HuH-7.5 (cell line): Measurements from ENCODE around the gene PHF11.

ENCODE experiments used
- DNase-seq: peaks from one replicate; pipeline ENCODE4 v3.0.0; 2011; ENCODE audit warnings: low spot score

PHF11 gene

DNA sequence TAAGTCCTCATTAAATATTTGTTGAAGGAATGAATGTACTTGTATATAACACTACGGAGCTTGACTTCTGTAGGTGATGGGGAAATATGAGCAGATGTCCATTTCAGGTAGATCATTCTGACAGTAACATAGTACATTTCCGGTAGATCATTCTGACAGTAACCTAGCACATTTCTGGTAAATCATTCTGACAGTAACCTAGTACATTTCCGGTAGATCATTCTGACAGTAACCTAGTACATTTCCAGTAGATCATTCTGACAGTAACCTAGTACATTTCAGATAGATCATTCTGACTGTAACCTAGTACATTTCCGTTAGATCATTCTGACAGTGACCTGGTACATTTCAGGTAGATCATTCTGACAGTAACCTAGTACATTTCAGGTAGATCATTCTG lies 2.5 kb downstream of the PHF11 start:
- no peak for DNase-seq

DNA sequence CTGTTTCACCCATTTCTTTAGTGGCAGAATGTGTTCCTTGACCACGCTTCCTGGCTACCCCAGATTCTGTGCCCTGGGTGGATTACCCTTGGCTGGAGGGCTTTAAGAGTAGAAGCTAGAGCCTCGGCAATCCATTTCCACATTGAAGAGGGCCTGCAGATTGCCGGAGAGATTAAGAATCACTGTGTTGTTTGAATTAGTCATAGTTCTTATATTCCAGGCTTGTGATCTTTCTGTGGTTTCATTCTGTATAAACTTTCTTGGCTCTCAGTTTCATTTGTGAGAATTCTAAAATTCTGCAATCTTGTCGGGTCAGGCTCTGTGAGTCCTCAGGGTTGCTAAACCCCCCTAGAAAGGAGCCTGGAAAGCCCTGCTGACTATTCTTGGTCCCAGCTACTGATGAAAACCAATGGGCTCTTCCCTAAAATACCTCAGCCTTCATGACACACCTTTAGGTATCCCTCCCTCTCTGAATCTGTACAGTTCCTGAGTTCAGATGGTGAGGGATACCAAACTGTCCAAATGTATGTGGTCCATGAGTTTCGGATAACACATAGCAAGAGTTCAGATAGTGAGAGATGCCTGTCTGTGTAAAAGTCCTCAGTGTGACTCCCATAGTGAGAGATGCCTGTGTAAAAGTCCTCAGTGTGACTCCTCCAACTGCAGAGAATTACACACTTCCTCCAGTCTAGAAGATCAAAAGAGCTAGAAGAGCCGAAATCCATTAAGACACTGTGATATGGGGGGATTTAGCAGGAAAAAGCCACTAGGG lies 4.3 kb downstream of the PHF11 start:
- no peak for DNase-seq

DNA sequence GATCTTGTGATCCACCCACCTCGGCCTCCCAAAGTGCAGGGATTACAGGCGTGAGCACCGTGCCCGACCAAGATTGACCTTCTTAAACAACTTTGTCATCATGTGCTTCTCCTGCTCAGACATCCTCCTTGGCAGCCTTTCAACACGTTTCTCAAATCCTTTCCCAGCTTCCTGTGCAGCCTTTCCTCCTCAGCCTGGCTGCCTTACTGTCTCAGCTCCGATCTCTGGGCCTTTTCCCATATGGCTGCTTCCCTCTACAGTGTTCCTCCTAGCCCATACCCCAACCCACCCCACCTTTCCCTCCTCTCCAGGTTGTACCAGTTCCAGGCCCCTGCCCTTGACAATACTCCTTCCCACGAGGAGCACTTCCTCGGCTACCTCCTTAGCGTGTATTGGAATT lies 7.2 kb downstream of the PHF11 start:
- no peak for DNase-seq

DNA sequence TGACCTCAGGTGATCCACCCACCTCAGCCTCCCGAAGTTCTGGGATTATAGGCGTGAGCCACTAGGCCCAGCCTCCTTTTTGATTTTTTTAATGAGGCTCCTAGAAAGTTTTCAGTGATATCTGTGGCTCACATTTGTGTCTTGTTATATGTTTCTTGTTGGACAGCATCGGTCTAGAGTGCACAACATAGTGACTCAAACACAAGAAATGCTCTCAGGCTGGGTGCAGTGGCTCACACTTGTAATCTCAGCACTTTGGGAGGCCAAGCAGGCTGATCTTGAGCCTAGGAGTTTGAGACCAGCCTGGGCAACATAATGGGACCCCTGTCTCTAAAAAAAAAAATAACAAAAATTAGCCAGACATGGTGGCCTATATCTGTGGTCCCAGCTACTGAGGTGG lies 8.2 kb downstream of the PHF11 start:
- DNase-seq: no peak

DNA sequence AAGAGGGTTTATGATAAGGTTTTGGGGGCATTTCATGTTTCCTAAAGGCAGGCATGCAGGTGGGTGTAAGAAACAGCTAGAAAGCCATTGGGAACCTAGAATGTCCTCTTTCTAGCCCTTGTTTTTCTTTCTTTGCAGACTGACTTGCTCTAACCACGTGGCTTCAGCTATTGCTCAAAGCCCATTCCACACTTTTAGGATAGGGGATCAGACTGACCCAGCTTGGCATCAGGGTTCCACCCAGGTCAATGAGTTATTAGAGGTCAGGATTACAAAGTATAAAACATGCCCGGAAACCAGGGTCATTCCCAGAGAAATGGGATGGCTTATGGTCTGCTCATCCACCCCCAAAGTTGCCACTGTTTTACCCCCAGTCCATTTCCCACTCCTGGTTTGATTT lies 16.8 kb downstream of the PHF11 start:
- no peak for DNase-seq

DNA sequence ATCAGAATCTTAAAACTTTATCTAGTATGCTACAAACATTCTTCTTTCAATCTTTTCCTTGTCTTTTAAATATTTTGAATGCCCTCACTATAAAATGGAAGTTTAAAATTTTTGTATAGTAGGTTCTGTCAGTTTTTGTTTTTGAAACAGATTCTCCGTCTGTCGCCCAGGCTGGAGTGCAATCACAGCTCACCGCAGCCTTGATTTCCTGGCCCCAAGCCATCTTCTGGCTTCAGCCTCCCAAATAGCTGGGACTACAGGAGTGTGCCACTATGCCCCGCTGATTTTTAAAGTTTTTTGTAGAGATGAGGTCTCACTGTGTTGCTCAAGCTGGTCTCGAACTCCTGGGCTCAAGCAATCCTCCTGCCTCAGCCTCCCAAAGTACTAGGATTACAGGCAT lies 20.7 kb downstream of the PHF11 start:
- DNase-seq: no peak

DNA sequence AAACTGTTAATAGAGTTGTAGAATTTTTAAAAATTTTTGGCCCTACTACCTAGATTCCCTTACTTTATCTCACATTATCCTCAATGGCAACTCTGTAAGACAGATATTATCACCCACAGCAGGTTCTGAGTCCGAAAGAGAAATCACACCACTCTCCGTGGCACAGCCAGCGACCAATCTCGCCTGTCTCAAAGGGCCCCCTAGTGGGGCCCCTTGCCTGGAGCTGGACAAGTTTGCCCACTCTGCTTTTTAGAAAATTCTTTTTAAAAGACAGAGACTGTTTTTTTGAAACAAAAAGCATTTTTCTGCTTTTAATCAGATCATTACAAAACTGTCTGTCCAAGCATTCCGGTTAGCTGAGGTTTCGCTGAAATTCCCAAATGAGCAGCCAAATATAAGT lies 21.7 kb downstream of the PHF11 start:
- no peak for DNase-seq

DNA sequence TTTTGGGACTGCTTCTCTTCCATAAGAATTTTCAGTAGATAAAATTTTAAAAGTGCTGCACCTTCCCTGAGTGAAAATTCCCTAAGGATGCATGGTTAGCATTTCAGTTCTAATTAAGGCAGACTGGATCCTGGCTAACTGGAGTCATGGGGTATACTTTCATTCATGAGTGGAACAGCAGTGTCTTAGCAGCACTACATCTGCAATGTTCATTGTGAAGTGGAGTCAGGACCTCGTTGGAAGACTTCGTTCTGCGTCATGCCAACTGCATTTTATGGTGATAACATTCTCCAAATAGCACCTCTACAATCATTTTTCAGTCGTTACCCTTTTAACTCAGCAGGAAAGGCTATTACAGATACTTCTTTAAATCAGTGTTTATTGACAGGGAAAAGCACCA lies 25.5 kb downstream of the PHF11 start:
- no peak for DNase-seq

DNA sequence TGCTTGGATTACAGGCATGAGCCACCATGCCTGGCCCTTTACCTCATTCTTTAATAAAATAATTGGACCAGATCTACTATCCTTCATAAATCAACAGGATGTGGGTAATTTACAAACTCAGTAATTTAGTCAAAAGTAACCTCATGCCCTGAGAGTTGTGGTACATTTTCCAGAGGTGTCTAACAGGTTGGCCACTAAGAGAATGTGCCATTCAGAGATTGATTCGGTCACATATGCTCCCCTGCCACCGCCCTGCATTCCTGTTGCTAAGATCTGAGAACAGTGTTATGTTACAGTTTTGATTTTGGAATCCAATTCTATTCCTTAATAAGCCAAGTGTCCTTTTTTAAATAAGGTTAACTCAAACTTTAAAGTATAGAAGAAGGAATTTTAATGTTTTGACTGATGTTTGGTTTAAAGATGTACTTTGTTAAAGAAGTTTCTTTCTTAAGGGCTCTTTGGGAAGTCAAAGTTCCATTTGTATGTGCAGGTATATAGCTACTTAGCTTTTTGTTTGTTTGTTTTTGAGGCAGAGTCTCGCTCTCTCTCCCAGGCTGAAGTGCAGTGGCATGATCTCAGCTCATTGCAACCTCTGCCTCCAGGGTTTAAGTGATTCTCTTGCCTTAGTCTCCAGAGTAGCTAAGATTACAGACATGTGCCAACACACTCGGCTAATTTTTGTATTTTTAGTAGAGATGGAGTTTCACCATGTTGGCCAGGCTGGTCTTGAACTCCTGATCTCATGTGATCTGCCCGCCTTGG lies 29.2 kb downstream of the PHF11 start:
- DNase-seq: no peak

DNA sequence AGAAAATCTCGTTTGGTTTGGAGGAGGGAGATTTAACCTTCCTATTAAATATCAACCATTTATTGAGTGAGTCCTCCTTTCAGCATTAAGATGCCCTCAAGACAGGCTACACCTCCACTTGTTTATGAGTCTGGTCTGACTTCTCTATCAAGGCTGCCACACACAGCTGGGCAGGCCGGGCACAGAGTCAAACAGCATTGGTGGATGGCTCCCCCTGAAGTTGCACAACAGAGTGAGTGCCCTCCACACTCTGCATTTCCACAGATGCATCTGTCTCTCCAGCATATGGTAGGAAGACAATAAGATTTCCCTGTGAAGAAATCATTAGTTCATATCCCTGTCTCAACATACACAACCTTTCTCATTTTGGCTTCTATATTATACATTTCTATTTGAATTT lies 31.4 kb downstream of the PHF11 start:
- no peak for DNase-seq

DNA sequence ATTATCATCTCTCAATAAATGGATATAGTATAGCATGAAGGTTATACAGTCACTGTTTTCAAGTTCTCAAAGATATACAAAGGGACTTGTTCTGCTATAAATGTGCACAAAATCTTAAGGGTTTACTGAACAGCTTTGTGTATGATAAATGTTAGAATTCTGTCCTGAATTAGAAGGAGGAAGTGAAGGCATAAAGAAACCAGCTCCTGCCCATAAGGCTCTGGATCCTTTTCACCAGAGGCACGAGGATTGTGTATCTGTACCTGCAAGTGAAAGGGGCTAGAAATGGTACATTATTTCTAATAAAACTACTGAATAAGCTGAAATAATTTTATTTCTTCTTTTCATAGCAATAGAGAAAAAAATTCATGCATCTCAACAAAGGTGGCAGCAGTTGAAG lies 32.4 kb downstream of the PHF11 start:
- DNase-seq: no peak

DNA sequence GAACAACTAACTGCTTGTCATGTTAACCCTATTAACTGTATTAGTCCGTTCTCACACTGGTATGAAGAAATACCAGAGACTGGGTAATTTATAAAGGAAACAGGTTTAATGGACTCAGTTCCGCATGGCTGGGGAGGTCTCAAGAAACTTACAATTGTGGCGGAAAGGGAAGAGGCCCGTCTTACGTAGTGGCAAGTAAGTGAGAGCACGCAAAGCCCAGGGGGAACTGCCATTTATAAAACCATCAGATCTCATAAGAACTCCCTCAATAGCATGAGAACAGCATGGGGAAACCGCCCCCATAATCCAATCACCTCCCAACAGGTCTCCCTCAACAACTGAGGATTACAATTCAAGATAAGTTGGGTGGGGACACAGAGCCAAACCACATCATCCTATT lies 34.7 kb downstream of the PHF11 start:
- DNase-seq: no peak

DNA sequence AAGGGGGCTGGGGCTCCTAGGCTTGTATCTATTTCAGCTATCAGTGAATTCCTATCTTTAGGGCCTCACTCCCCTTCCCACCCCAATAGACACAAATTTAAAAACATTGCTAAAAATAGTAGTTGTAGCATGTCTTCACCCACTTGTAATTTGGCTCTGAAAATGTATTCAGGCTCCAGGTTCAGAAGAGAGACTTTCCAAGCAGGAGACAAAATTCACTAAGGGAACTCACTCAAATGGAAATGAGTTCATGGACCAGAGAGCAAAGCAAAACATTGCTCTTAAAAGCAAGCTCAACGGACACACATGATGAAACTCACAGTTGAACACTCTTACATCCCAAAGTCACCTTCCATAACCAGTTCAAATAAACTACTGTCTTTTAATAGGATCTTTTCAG lies 36.8 kb downstream of the PHF11 start:
- no peak for DNase-seq

DNA sequence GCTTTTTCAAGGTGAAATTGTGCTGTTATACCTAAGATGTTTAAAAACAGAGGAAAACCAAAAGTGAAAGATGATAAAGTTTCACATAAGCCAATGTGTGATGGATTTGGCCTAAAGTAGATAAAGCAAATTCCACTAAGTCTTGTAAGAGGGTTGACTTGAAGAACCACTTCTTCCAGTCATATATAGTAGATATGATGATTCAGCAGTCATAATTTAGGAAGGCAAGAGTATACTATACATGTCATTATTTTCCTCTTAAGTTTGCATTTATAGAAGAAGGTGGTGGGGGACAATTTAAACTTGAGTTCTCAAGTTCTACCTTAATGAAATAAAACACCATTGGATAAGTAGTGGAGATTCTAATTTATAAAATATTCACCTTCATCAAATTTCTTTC lies 37.3 kb downstream of the PHF11 start:
- no peak for DNase-seq

DNA sequence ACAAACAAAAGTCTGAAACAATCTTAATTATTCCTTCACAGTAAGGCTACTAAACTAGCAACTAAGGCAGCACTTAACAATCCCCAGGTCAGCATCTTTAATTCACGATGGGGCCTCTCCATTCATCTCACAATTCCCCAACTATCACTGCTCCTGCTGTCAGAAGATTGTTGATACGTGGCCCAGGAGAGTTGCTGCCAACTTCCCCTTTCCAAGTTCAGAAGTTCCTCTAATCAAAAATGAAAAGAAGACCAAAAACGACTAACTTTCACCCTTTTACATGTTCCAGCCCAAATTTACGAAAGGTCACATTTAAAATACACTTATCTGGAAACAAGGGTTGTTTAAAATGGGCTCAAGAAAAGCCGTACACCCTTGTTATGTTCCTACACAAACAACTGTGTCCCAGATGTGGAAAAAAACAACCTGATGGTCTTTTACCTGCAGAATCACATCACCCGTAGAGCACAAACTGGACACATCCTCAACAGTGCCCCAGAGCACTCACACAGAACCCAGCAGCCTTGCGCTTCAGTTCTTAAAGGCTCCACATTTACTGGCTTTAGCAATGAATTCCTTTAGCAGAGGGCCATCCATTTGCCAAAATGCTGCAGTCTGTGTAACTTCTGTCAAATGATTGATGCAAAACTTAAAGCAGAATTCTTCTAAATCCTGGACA lies 38.0 kb downstream of the PHF11 start:
- no peak for DNase-seq

DNA sequence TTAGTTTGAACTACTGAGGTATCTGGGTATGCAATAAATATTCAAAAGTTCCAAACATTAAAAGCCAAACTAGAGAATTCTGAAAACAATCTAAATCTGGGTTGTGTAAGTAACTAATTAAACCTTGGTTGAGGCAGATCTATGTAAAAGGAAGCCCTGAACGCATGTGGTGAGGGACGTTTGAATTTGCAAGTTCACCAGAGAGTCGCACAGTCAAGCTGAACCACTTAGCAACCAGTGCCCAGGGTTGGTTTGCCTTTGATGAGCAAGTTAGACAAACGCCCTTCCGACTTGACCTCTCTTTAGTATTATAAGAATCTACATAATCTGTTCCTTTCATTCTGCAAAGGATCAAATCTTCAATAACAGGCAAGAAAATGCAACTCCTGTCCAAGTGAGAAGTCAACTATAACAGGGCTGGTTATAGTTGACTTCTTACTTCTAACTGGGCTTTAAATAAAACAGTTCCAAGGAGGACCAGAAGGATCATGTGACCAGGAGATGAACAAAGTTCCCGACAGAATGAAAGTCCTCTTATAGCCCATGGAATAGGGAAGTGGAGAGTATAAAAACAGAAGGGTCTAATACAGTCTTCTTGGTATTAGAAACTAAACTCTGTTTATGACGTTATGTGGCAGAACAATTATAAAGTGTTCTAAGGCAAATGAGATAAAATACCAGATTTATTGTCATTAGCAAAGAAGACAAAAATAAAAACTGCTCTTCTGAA lies 40.6 kb downstream of the PHF11 start:
- no peak for DNase-seq

DNA sequence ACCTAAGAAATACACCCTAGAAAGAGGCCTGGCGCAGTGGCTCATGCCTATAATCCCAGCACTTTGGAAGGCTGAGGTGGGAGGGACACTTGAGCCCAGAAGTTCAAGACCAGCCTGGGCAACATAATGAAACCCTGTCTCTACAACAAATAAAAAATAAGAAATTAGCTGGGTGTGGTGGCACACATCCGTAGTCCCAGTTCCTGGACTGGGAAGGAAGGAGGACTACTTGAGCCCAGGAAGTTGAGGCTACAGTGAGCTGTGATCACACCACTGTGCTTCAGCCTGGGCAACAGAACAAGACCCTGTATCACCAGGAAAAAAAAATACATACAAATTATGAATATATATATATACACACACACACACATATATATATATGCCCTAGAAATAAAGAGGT lies 42.7 kb downstream of the PHF11 start:
- no peak for DNase-seq

DNA sequence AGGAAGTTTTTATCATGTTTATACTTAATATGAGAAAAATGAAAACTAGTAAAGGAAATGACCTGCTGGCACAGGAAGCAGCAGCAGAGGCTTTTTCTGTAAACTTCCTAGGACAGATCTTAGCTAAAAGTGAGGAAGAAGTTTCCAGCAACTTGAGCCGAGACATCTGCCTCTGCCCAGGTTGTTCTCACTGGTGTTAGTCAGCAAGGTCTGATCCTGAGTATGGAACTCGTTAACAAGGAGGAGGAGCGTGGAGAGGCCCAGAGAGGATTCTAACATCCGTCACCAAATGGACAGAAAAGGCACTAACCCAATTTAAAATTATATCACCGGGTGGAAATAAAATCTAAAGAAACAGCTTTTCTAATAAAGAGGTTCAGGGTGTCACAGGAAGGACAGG lies 43.6 kb downstream of the PHF11 start:
- DNase-seq: no peak

DNA sequence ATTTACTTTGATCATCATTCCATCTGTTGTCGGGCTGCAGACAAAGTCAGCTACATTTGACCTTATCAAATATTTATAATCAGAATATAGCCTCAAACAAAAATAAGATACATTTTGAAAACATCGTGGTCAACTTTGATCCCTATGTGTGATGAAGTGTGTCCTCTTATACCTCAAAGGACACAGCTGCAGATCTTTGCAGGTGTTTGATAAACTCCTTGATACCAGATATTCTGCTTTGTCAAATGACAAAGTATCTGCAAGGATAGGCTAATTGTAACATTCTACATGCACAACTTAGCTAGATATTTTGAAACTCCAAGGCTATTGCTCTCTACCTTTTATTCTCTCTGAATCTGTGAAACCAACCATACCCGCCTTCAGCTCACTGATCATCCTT lies 44.0 kb downstream of the PHF11 start:
- no peak for DNase-seq

DNA sequence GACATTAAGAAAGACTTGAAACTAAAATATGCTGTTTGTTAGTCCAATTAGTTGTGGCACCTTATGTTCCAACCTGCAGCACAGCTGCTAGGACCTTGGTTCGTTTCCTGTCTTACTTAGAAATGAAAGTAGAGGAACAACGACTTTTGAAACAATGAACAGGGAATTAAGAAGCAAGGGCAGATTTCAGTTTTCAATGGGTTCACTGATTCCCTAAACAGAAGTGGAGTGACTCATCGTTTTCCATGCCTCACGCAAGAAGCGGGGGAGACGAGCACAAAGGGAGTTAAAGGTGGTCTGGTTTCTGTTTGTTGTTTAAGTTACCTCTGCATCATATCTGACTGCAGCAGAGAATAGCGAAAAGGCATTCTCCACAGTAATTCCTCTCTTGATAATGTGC lies 44.8 kb downstream of the PHF11 start:
- no peak for DNase-seq

DNA sequence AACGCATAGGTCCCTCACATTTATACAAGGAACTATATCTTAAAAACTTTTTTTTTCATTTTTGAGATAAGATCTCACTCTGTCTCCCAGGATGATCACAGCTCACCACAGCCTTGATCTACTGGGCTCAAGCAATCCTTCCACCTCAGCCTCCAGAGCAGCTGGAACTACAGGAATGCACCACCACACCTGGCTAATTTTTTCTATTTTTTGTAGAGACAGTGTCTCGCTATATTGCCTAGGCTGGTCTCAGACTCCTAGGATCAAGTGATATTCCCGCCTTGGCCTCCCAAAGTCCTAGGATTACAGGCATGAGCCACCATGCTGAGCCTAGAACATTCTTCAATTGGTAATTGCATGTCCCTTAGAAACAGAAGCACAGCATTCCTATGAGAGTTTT lies 47.9 kb downstream of the PHF11 start:
- DNase-seq: no peak

DNA sequence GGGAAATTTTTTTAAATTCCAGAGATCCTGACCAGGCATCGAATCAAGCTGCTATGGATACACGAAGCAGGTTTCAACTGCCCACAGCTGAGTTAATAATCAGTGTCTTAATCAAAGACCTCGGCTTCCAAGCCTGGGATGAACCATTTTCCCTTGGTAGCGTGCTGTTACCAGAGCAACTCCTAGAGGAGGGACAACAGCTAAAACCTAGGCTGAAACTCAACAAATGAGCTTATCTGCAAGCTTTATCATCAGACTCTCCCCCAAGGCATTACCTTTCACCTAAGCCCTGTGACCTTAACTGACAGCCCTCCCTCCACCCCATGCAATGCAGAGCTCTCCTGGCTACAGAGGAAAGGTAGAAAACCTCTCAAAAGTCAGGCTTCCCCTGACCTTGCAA lies 49.9 kb downstream of the PHF11 start:
- no peak for DNase-seq

DNA sequence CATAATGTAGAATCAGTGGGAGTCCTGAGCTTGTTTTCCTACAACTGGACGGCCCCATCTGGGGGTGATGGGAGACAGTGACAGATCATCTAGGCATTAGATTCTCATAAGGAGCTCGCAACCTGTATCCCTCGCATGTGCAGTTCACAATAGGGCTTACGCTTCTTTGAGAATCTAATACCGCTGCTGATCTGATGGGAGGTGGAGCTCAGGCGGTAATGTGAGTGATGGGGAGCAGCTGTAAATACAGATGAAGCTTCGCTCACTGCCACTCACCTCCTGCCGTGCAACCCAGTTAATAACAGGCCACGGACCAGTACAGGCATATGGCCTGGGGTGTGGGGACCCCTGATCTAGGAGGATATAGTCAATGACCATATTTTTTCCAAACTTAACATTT lies 50.8 kb downstream of the PHF11 start:
- no peak for DNase-seq
